ENCODE results near the gene ARID3C. TPM values are rescaled to one million over a fixed set of nuclear protein-coding genes. Genes with fewer than 3 reads are reported as not detected.

The ARID3C gene
- total and polyA plus RNA-seq, 4 donors, result not detected

DNA sequence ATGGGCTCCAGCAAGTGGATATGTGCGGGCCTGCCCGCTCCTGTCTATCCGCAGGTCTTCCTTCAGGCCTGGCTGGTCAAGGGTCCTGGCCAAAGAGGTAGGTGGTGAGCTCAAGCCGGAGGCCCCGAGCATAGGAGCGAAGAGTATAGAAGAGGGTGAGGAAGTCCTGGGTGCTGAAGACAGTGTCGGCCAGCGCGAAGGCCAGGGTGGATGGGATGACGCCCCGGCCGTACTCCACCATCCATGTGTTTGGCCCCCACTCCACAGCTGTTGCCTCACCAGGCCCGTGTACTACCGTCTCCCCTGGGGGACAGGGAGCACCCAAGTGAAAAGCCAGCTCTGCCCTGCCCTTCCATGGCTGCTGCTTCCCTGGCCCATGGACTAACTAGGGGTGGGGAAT, 6.7 kb upstream of the ARID3C start:
- DNase-seq (no peak), ATAC-seq (ENCODE audit: low FRiP score) (no peak)
- no peaks in the 10 kb centered on the region for H3K27me3 ChIP-seq (ENCODE audit: control insufficient read depth in 1 of 2, insufficient read depth in 2 of 2, low read length in 1 of 2)
- H3K36me3 ChIP-seq (ENCODE audit: control insufficient read depth in 1 of 2, insufficient read depth in 2 of 2, low read length in 1 of 2), result no peaks in the 10 kb centered on the region
- intact Hi-C loops (cut with DNase I), result loop anchor here in 1 of 2 donors (5.0 kb wide), 1 partner anchor 67 kb away; no protein-coding TSS in a partner anchor
- H3K4me1 ChIP-seq (ENCODE audit: control insufficient read depth in 1 of 2, insufficient read depth in 2 of 2, low read length in 2 of 2), result no peaks in the 10 kb centered on the region
- H3K27ac ChIP-seq (ENCODE audit: low read depth in 1 of 2, low read length in 2 of 2), result no peak overlapping the region
- H3K9me3 ChIP-seq (ENCODE audit: control insufficient read depth, low read length), result no peaks in the 10 kb centered on the region
- WGBS, 2 donors, result 90% methylated on average over 14 of the region's 14 CpGs
- no peak overlapping the region for H3K4me3 ChIP-seq (ENCODE audit: low read length in 2 of 2)

DNA sequence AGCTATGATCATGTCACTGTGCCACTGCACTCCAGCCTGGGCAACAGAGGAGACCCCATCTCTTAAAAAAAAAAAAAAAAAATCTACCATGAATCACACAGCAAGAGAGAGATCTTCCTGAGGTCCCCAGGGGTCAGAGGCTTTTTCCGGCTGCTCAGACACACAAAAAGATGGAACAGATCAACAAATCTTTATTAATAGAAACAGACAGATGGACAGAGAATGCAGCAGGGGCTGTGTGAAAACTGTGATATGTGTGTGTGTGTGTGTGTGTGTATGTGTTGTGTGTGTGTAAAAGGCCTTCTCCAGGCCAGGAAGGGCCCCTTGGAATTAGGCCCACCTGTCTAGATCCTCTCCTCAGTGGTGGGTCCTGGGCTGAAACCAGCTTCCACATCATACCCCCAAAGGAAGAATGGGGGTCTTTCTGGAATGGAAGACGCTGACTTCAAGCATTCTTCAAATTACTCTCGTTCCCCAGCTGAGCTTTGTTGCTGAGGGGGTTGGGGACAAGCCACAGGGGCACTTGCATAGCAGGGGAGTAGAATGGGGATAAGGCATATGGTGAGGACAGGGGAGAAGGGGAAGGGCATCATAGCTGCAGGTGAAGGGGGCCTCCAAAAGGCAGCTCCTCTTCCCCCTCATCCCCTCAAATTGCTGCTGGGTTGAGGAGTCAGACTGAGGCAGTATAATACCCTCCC, 5.8 kb upstream of the ARID3C start:
- H3K4me3 ChIP-seq (ENCODE audit: low read length in 2 of 2), result no peak overlapping the region
- no peak for DNase-seq
- ATAC-seq (ENCODE audit: low FRiP score), result no peak
- no peaks in the 10 kb centered on the region for H3K27me3 ChIP-seq (ENCODE audit: control insufficient read depth in 1 of 2, insufficient read depth in 2 of 2, low read length in 1 of 2)
- whole genome bisulfite sequencing, 2 donors, result 58 to 69% methylated on average over 3 of the region's 3 CpGs
- no peaks in the 10 kb centered on the region for H3K9me3 ChIP-seq (ENCODE audit: control insufficient read depth, low read length)
- intact Hi-C loops (cut with DNase I), result loop anchor here in 1 of 2 donors (5.0 kb wide), 1 partner anchor 68 kb away; no protein-coding TSS in a partner anchor
- H3K4me1 ChIP-seq (ENCODE audit: control insufficient read depth in 1 of 2, insufficient read depth in 2 of 2, low read length in 2 of 2), result no peaks in the 10 kb centered on the region
- no peaks in the 10 kb centered on the region for H3K36me3 ChIP-seq (ENCODE audit: control insufficient read depth in 1 of 2, insufficient read depth in 2 of 2, low read length in 1 of 2)
- no peak overlapping the region for H3K27ac ChIP-seq (ENCODE audit: low read depth in 1 of 2, low read length in 2 of 2)

DNA sequence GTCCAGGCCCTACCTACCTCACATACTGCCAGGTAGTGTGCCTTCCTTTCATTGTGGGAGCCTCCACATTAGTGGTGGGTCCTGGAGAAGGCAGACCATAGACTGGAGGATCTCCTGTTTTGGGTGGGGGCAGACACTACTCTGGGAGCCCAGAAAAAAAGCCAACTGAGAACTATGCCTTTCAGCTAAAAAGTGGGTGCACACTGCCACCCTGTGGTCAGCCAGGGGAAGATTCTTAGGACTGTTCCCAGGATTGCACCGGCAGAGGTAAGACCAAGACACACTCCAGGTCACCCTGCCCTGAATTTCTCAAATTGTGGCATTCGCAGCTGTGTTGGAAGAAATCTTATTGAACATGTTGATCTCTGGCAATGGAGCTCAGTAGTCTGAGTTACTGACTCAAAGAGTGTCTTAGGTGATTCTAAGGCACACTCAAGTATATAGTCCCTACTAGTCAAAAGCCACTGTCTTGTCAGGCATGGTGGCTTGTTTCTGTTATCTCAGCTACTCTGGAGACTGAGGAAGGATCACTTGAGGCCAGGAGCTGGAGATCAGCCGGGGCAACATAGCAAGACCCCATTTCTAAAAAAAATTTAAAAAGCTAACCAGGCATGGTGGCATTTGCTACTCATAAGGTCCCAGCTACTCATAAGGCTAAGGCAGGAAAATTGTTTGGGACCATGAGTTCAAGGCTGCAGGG, 5.1 kb upstream of the ARID3C start:
- Histone ChIP-seq H3K27me3 (ENCODE audit: control insufficient read depth in 1 of 2, insufficient read depth in 2 of 2, low read length in 1 of 2) (no peaks in the 10 kb centered on the region), H3K4me3 (ENCODE audit: low read length in 2 of 2) (no peak overlapping the region), H3K36me3 (ENCODE audit: control insufficient read depth in 1 of 2, insufficient read depth in 2 of 2, low read length in 1 of 2) (no peaks in the 10 kb centered on the region), H3K4me1 (ENCODE audit: control insufficient read depth in 1 of 2, insufficient read depth in 2 of 2, low read length in 2 of 2) (no peaks in the 10 kb centered on the region), H3K9me3 (ENCODE audit: control insufficient read depth, low read length) (no peaks in the 10 kb centered on the region), H3K27ac (ENCODE audit: low read depth in 1 of 2, low read length in 2 of 2) (no peak overlapping the region)
- ATAC-seq (ENCODE audit: low FRiP score) (peak; percentile 62), DNase-seq (peak; percentile 76 to 85)
- intact Hi-C loops (cut with DNase I), result loop anchor here in 1 of 2 donors (2.0 kb wide), 1 partner anchor 21 kb away; the partner anchor contains the start of gene RPP25L
- 20 to 21% methylated on average over 3 of the region's 3 CpGs for WGBS, 2 donors

DNA sequence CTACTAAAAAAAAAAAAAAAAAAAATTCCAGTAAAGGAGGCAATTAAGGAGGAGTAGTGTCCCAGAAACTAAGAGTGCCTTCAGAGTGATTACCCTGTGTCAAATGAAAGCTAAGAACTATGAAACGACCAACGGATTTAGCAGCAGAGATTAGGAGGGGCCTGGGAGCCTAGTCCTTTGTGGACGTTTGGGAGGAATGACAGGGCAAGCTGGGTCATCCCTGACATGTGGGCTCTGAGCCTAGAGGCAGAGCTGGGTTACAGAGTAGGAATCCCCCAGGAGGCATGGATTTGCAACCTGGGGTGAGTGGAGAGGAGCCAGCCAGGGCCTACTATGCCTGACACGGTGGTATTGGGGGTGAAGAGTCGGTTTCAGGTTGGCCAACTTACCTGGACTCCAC, 4.3 kb upstream of the ARID3C start:
- no peak for DNase-seq
- no peak for ATAC-seq (ENCODE audit: low FRiP score)
- Histone ChIP-seq H3K4me3 (ENCODE audit: low read length in 2 of 2) (no peak overlapping the region), H3K9me3 (ENCODE audit: control insufficient read depth, low read length) (no peaks in the 10 kb centered on the region), H3K36me3 (ENCODE audit: control insufficient read depth in 1 of 2, insufficient read depth in 2 of 2, low read length in 1 of 2) (no peaks in the 10 kb centered on the region), H3K27me3 (ENCODE audit: control insufficient read depth in 1 of 2, insufficient read depth in 2 of 2, low read length in 1 of 2) (no peaks in the 10 kb centered on the region), H3K4me1 (ENCODE audit: control insufficient read depth in 1 of 2, insufficient read depth in 2 of 2, low read length in 2 of 2) (no peaks in the 10 kb centered on the region), H3K27ac (ENCODE audit: low read depth in 1 of 2, low read length in 2 of 2) (no peak overlapping the region)
- 51 to 72% methylated on average over 5 of the region's 5 CpGs for WGBS, 2 donors
- intact Hi-C loops (cut with DNase I), result loop anchor here in 1 of 2 donors (2.0 kb wide), 1 partner anchor 20 kb away; the partner anchor contains the start of gene RPP25L

DNA sequence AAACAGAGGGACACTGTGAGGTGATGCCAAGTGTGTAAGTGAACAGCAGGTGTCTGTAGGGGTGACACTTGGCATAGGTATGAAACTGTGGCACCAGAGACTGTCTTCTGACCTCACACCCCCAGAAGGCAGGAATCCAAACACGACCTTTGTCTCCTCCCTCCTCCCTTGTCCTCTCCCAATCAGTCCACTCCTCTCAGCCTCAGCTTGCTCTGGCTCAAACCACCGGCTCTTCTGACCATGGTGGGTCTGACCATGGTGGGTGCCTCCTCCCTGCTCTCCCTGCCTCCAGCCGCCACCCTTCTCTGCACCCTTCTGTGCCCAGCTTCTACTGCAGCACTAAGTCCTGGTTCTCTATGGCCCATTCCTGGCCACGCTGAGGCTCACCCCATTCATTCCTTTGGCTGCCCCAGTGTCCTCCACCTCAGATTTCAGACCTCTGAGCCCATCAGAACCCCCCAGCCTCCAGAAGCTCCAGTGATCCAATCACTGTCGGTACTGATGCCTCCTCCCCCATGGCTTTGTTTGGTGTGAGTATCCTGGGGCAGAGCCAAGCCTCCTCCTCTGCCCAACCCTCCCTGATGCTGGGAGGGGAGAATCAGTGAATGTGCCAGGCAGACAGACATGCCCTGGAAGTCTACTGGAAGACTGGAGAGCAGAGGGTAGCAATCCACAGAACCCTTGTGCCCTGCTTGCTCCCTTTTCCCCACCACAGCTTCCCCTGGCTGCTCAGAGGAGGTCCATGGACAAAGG, 1.7 kb upstream of the ARID3C start:
- Histone ChIP-seq H3K9me3 (ENCODE audit: control insufficient read depth, low read length) (no peaks in the 10 kb centered on the region), H3K4me1 (ENCODE audit: control insufficient read depth in 1 of 2, insufficient read depth in 2 of 2, low read length in 2 of 2) (no peaks in the 10 kb centered on the region), H3K4me3 (ENCODE audit: low read length in 2 of 2) (no peak overlapping the region), H3K27me3 (ENCODE audit: control insufficient read depth in 1 of 2, insufficient read depth in 2 of 2, low read length in 1 of 2) (no peaks in the 10 kb centered on the region), H3K27ac (ENCODE audit: low read depth in 1 of 2, low read length in 2 of 2) (no peak overlapping the region), H3K36me3 (ENCODE audit: control insufficient read depth in 1 of 2, insufficient read depth in 2 of 2, low read length in 1 of 2) (no peaks in the 10 kb centered on the region)
- intact Hi-C loops (cut with DNase I), result no loop called here
- no peak for ATAC-seq (ENCODE audit: low FRiP score)
- 33% methylated on average over 5 of the region's 5 CpGs for WGBS, 2 donors
- no peak for DNase-seq

DNA sequence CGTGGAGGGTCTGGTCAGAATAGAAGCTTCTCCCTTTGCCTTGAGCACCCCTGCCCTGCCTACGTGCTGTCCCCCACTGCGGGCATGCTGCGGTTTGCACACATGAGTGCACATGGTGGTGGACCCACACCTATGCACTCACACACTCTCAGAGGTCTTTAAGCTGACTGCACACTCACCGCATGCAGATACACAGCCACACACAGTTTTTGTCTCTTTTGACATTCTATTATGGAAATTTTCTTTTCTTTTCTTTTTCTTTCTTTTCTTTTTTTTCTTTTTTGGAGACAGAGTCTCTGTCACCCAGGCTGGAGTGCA, 584 bp upstream of the ARID3C start:
- H3K4me1 ChIP-seq (ENCODE audit: control insufficient read depth in 1 of 2, insufficient read depth in 2 of 2, low read length in 2 of 2), result no peaks in the 10 kb centered on the region
- intact Hi-C loops (cut with DNase I), result no loop called here
- no peaks in the 10 kb centered on the region for H3K9me3 ChIP-seq (ENCODE audit: control insufficient read depth, low read length)
- no peaks in the 10 kb centered on the region for H3K27me3 ChIP-seq (ENCODE audit: control insufficient read depth in 1 of 2, insufficient read depth in 2 of 2, low read length in 1 of 2)
- no peak overlapping the region for H3K4me3 ChIP-seq (ENCODE audit: low read length in 2 of 2)
- no peak for ATAC-seq (ENCODE audit: low FRiP score)
- DNase-seq, result no peak
- H3K27ac ChIP-seq (ENCODE audit: low read depth in 1 of 2, low read length in 2 of 2), result no peak overlapping the region
- 25 to 28% methylated on average over 5 of the region's 5 CpGs for WGBS, 2 donors
- no peaks in the 10 kb centered on the region for H3K36me3 ChIP-seq (ENCODE audit: control insufficient read depth in 1 of 2, insufficient read depth in 2 of 2, low read length in 1 of 2)

DNA sequence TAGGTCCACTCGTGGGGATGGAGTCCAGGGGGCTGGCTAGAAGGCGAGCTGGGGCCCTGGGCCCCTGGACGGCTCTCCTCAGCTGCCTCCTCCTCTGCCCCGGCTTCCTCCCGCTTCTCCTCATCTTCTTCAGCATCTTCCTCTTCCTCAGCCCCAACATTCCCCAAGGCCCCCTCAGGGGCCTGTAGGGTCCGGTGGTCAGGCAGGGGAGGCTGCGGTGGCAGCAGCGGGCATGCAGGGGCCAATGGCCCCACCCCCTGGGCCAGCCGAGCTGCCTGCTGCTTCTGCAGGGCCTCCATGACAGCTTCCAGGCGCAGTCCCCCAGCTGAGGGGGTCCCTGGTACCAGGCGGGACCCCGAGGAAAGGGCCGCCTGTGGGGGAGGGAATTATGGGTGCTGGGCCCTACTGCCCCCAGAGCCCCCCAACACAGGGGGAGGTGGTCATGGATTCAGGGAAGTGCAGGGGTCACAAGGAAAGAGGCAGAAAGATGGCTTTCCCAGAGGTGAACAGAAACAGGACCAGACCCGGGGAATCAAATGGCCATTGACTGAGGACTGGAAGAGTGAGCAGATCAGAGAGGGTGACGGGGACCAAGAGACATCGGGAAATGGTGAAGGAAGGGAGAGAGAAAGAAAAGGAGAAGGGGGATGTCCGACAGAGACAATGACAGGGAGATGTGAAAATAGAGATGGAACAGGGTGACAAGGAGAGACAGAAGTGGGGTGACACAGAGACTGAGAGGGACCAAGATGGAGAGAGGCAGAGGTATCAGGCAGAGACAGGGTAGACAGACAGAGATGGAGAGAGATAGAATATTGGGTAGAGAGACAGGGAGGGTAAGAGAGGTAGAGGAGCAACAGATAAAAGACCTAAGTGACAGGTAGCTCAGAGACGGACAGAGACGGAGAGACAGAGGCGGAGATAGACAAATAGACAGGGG, 880 bp downstream of the ARID3C start:
- Histone ChIP-seq H3K36me3 (ENCODE audit: control insufficient read depth in 1 of 2, insufficient read depth in 2 of 2, low read length in 1 of 2) (no peaks in the 10 kb centered on the region), H3K4me3 (ENCODE audit: low read length in 2 of 2) (no peak overlapping the region), H3K27me3 (ENCODE audit: control insufficient read depth in 1 of 2, insufficient read depth in 2 of 2, low read length in 1 of 2) (no peaks in the 10 kb centered on the region), H3K4me1 (ENCODE audit: control insufficient read depth in 1 of 2, insufficient read depth in 2 of 2, low read length in 2 of 2) (no peaks in the 10 kb centered on the region), H3K27ac (ENCODE audit: low read depth in 1 of 2, low read length in 2 of 2) (no peak overlapping the region), H3K9me3 (ENCODE audit: control insufficient read depth, low read length) (no peaks in the 10 kb centered on the region)
- DNase-seq, result no peak
- no peak for ATAC-seq (ENCODE audit: low FRiP score)
- WGBS, 2 donors, result 34 to 43% methylated on average over 20 of the region's 20 CpGs
- intact Hi-C loops (cut with DNase I), result no loop called here

DNA sequence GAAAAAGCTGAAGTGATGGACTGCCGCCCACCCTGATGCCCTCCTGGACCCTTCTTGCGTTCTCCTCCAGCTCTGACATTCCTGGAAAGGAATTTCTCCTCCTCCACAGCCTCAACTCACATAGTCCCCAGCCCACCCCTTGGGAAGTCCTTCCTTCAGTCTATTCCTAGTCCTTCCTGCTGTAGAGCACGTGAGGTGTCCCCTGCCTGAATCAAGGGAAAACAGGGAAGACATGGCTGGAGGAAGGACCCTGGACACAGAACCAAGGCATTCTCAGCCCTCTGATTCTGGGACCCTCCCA, 3.7 kb downstream of the ARID3C start:
- no peak overlapping the region for H3K4me3 ChIP-seq (ENCODE audit: low read length in 2 of 2)
- ATAC-seq (ENCODE audit: low FRiP score) (no peak), DNase-seq (no peak)
- intact Hi-C loops (cut with DNase I), result no loop called here
- no peaks in the 10 kb centered on the region for H3K4me1 ChIP-seq (ENCODE audit: control insufficient read depth in 1 of 2, insufficient read depth in 2 of 2, low read length in 2 of 2)
- 72 to 74% methylated on average over 3 of the region's 3 CpGs for WGBS, 2 donors
- H3K36me3 ChIP-seq (ENCODE audit: control insufficient read depth in 1 of 2, insufficient read depth in 2 of 2, low read length in 1 of 2), result no peaks in the 10 kb centered on the region
- no peak overlapping the region for H3K27ac ChIP-seq (ENCODE audit: low read depth in 1 of 2, low read length in 2 of 2)
- no peaks in the 10 kb centered on the region for H3K27me3 ChIP-seq (ENCODE audit: control insufficient read depth in 1 of 2, insufficient read depth in 2 of 2, low read length in 1 of 2)
- H3K9me3 ChIP-seq (ENCODE audit: control insufficient read depth, low read length), result no peaks in the 10 kb centered on the region

All from aorta (tissue), 5 donors.